HS-27A (cell line): Measurements from ENCODE around the gene RPS14.
"Not testable (repeated sequence)": the region's sequence is repeated elsewhere in the genome, so short reads cannot be mapped to it uniquely, and the experiment has no call there.

Experiments used
- DNase-seq: peaks from one replicate; pipeline ENCODE4 v3.0.0-alpha.2; 2012; ENCODE audit warnings: low read depth, missing footprints

RPS14 gene

DNA sequence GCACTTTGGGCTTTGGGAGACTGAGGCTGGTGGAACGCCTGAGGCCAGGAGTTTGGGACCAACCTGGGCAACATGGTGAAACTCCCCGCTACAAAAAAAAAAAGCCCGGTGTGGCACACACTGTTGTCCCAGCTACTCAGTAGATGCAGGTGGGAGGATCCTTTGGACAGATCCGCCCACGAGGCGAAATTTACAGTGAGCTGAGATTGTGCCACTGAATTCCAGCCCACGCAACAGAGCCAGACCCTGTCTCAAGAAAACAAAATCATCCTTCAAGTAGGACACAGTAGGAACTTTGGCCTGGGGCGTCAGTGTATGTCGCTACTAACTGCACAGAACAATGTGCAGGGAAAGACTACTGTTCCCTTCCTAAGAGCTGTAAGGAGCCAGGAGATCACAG lies 4.8 kb downstream of the RPS14 start:
- no peak for DNase-seq

DNA sequence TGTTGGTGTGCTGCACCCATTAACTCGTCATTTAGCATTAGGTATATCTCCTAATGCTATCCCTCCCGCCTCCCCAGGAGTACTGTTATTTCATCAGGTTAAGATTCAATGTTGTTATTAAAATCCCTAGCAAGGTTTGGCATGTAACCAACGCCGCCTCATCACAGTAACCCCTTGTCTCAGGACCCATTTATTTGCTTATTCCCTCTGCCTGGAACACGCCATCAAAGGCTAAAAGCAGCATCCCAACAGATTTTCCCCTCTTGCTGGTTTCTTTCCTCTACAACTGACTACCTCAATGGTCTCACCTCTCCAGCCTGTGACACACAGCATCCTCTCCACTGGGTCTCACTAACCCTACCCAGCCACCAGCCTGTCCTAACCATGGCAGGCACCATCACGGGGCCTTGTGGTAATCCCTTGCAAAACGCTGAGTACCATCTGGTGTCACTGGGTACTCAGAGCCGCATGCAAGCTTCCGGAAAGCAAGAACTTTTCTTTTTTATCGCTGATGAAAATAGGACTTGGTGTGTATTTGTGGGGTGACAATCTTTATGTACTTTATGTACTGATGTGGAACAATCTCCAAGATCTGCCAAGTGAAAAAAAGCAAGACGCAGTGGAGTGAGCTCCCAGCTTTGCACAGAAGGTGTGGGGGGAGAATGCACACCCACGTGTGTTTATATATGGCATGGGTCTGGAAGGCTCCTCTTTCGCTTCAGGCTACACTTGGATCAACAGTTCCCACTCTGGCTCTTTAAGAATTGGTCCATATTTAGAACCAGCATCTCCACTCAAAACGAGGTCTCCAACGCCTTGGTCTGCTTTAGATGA lies 6.1 kb downstream of the RPS14 start:
- DNase-seq = no peak

DNA sequence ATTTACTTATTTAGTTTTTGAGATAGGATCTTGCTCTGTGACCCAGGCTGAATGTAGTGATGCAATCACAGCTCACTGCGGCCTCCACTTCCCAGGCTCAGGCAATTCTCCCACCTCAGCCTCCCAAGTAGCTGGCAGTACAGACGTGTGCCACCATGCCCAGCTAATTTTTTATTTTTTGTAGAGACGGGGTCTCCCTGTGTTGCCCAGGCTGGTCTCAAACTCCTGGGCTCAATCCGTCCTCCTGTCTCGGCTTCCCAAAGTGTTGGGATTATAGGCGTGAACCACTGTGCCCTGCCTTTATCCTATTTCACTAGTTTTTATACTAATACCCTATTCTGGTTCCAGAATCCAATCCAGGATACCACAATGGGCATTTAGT lies 6.8 kb downstream of the RPS14 start:
- DNase-seq = no peak

DNA sequence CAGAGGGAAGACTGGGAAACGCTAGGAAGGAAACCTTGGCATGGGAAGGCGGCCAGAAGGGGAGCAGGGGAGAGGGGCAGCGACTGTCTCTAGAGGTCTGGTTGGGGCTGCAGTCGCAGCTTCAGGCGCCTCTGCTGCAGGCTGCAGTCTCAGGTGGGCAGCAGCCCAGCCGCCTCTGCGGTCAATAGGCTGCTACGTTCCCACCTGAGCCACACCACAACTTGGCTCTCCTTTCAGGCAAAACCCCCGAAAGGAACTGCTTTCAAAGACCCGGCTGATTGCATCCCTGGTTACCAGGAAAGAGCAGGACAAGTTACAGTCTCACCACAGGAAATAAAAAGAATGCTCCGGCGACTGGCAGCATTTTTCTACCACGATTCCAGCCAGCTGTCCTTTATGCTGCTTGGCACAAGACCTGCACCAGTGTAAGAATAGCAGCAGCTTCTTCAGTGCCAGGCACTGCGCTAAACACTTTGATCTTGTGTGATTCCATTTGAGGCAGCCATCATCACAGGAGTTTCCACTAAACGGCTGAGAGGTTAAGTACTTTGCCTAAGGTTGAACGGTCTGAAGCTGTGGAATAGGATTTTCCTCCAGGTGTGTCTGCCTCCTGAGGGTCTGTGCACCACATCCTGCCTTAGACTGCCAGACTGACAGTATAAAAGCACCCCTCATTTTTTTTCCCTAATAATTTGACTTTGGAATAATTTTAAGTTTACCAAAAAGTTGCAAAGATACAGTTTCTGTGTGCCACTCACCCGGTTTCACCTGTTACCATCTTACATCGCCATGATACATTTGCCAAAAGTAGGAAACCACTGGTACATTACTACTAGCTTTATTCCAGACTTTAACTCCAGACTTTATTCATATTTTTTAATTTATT lies 7.5 kb downstream of the RPS14 start:
- no peak for DNase-seq

DNA sequence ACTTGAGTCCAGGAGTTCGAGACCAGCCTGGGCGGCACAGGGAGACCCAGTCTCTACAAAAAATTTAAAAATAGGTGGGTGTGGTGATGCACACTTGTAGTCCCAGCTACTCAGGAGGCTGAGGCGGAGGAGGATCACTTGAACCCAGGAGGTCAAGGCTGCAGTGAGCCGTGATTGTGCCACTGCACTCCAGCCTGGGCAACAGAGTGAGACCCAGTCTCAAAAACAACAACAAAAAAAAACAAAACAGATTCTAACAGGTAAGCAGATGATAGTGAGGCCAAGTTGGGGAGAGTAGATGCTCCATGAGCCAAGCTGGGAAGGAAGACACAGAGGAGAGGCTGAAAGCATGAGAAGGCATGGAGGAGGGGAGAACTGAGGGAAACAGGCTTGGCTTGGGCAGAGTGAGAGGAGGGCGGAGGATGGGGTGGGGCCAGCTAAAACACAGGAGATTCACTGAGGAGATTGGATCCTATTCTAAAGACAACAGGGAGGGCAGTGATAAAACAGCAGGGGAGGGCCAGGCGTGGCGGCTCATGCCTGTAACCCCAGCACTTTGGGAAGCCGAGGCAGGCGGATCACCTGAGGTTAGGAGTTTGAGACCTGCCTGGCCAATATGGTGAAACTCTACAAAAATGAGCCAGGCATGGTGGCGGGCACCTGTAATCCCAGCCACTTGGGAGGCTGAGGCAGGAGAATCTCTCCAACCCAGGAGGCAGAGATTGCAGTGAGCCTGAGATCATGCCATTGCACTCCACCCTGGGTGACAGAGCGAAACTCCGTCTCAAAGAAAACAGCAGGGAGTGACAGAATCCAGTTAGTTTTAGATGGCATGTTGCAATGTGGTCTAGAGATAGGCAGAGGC lies 8.4 kb downstream of the RPS14 start:
- no peak for DNase-seq

DNA sequence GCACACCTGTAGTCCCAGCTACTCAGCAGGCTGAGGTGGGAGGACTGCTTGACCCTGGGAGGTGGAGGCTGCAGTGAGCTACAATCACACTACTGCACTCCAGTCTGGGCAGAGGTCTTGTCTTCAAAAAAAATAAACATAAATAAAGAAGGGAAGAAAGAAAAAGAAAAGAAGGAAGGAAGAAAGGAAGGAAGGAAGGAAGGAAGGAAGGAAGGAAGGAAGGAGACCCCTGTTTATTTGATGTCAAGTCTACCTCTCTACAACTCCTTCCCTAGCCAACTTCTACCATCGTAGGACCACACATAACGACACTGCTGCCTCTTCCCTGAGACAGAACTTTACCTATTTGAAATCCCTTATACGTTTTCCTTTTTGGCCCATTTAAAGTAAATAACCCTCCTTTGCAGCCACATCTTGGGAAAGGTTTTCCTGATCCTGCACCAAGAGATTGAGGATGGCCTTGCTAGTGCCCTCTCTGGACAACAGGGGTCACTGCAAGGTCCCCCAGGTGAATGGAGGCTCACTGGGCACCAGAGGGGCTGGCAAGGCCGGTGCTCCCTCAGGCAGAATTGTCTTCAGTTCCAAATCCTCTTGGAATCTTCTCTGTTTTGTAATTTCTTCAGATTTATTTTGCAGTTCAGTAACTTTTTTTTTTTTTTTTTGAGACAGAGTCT lies 10.5 kb downstream of the RPS14 start:
- DNase-seq = no peak

DNA sequence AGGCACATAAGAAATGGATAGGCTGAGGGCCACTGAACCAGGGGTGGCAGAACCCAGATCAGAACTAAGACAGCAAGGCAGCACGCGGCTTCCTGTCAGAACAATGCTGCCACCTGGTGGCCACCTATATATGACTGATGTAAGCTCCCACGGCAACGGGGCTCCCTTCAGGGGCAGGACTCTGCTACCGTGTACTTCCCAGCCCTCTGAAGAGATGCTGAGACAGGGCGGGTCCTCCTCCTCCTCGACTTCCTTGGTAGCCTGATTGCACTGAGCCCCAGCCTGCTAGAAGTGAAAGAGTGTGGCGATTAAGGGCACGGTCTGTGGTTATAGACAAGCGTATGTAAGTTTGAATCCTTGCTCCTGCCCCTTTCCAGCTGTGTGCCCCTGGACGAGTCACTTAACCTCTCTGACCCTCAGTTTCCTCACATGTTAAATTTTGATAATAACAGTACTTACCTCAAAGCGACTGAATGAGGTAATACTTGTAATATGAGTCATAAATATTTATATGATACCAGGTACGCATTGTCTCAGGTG lies 13.3 kb downstream of the RPS14 start:
- DNase-seq = peak; percentile 45

DNA sequence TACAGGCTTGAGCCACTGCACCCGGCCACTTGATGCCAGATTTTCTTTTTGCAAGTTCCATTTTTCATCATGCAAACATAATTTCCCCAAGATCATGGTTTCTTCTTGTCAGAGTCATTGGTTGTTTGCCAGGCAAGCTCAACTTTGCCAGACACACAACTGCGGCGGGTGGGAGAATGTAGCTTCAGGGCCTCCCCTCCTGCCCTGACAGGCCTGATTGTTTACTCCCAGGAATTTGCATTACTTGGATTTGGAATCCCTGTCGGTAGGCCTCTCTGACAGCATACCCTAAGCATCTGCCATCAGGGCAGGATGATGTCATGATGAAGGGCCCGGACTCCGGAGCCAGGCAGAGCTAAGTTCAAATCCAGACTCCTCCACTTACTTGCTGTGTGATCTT lies 15.1 kb downstream of the RPS14 start:
- no peak for DNase-seq

DNA sequence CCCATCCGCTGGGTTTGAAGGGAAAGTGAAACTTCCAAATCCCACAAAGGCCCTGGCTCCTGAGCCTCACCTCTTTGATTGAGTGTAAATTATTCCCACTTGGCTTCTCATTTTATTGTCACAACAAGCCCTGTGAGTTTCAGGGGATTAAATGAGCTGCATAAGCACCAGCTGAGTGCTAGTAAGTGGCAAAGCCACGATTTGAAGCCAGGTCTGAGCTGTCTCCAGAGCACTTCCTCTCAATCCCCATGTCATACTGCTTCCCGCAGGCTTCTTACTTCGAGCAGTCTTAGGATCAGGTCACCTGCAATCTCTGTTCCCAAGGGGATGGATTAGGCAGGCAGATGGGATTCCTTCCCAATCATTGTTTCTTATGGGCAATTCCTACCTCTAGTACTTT lies 18.0 kb downstream of the RPS14 start:
- DNase-seq = no peak

DNA sequence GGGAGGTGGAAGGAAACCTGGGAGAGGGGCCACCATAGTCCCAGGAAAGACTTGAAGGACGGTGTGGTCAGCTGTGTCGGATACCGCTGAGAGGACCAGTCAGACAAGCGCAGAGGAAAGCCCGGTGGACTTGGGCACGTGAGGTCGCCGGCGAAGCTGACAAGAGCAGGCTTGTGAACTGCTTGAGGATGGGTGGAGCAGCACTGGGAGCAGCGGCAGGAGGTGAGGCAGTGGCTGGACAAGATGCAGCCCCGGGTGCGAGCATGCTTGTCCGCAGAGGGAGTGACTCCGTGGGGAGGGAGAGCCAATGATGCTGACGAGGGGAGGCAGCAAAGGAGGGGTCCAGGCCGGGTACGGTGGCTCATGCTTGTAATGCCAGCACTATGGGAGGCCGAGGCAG lies 18.5 kb downstream of the RPS14 start:
- no peak for DNase-seq

DNA sequence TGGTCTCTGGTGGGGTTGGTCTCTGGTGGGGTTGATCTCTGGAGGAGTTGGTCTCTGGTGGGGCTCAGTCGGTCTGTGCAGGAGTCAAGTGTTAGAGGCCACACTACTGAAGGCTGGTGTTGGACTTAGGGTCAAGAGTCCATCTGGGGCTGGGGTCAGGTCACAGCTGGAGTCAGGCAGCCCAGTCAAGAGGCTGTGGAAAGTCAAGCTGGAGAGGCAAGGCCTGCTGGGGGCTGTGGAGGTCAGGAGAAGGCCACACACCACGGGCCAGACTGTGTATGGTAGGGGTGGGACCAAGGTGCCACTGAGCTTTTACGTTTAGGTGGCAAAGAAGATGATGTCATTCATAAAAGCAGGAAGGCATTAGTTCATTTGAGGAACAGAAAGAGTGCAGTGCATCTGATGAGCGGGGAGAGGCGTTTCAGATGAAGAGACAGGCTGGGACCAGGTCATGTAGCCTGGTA lies 20.1 kb downstream of the RPS14 start:
- DNase-seq = no peak

DNA sequence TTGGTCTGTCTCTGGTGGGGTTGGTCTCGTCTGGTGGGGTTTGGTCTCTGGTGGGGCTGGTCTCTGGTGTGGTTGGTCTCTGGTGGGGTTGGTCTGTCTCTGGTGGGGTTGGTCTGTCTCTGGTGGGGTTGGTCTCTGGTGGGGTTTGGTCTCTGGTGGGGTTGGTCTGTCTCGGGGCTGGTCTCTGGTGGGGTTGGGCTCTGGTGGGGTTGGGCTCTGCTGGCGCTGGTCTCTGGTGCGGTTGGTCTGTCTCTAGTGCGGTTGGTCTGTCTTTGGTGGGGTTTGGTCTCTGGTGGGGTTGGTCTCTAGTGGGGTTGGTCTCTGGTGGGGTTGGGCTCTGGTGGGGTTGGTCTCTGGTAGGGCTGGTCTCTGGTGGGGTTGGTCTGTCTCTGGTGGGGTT lies 20.6 kb downstream of the RPS14 start:
- DNase-seq = no peak

DNA sequence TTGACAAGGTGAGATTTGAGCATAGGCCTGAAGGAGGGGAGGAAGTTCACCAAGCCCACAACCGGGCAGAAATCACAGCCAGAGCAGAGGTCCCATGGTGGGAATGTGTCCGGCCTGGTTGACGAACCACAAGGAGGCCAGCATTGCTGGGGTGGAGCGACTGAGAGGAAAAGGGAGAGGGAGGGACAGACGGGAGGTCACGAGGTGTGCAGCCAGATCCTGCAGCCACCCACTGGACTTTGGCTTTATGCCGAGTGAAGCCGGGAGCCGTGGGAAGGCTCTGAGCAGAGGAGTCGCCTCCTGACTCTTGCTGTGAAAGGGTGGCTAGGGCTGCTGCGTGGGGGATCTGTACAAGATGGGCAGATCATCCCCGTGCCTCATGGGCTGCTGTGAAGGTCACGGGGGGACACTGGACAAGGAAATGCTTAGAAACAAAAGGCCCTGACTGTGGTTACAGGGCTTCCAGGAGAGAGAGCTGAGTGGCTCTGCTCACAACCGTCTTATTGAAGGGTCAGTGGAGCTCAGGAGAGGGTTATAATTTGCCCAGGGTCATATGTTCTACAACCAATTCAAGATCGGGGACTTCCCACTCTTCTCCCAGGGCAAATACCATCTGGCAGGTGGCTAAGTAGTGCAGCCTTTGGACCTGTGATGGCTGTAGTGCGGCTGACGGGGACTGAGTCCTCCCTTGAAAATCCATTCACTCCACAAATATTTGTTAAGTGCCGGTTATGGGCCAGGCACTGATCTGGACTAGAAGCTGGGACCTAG lies 21.2 kb downstream of the RPS14 start:
- DNase-seq = no peak

DNA sequence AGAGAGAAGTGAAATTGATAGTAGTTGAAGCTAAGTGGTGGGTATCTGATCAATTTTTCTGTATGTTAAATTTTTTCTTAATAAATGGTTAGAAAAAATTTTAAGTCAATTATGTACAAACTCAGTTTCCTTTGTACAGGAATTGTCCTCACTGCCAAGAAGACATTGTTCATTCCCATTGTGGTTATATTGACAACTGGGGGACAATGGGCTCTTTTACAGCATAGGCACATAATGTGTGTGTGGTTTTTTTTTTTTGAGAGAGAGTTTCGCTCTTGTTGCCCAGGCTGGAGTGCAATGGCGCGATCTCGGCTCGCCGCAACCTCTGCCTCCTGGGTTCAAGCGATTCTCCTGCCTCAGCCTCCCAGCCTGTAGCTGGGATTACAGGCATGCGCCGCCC lies 23.4 kb downstream of the RPS14 start:
- not testable (repeated sequence) for DNase-seq

DNA sequence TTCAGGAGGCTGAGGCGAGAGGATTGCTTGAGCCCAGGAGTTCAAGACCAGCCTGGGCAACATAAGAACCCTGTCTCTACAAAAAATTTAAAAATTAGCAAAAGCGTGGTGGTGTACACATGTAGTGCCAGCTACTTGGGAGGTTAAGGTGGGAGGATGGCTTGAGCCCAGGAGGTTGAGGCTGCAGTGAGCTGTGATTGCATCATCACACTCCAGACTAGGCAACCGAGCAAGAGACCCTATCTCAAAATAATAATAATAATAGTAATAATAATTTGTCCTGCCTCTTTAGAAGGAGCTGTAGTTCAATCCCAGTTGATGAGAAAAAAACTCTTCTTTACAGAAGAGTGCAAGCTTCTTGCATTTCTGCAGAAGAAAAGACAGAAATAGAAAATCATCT lies 26.8 kb downstream of the RPS14 start:
- no peak for DNase-seq

DNA sequence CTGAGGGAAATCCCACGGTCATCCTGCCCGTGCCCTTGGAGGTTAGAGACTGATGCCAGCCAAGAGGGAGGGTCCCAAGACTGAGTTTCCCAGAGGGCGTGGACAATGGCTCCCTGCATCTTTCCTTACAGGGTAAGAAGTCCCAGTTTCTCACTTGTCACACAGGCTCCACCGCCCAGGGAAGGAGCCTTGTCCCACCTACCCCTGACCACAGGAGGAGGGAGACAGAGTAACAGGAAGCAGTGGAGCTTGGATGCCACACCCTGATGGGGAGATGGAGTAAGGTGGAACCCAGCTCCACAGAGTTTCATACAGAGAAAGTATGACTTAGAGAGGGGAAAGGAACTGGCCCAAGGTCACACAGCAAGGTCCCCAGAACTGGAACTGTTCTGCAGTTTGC lies 27.5 kb downstream of the RPS14 start:
- no peak for DNase-seq

DNA sequence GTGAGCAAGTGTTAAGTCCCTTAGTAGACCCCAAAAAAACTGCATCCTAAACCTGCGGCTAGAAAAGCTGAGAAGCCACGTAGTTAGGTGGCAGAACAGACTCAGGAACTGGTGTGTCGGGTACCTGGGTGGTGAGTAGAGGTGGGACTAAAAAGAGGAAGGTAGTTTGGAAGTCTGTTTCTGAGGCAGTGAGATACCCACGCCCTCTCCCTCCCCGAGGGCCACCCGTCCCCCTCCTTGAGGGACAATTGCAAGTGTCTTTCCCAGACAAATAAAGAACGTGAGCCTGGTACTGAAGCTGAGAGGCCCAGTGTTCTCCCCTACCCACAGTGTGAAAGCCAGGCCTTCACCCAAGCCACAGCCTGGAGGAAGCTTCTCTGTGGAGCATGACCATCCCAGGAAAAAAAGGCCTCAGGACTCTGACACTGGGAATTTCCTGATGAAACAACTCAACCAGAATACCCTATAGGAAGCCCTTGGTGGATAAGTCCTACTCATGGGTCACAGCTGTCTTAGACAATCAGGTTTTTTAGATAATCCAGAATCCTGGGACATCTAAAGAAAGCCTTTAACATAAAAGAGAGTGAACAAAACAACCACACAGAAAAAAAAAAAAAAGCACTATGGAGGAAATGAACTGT lies 29.8 kb downstream of the RPS14 start:
- no peak for DNase-seq

DNA sequence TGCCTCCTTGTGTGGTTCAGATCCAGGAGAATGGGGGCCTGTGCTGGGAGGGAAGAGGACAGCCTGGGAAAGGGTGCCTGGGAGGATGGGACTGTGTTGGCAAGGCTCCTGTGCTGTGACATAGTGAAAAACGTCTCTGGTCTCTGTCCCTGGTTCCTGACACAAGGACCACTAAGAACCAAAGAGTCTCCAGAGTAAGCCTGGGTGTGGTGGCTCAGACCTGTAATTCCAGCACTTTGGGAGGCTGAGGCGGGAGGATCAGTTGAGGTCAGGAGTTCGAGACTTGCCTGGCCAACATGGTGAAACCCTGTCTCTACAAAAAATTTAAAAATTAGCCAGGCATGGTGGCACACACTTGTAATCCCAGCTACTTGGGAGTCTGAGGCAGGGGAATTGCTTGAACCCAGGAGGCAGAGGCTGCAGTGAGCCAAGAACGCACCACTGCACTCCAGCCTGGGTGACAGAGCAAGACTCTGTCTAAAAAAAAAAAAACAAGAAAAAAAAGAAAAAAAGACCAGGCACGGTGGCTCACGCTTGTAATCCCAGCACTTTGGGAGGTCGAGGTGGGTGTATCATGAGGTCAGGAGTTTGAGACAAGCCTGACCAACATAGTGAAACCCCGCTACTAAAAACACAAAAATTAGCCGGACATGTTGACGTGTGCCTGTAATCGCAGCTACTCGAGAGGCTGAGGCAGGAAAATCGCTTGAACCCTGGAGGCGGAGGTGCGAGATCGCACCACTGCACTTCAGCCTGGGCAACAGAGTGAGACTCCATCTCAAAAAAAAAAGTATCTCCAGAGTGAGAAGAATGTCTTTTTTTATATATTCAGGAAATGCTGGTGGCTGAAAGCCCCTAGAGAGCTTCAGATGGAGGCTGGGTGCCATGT lies 35.4 kb downstream of the RPS14 start:
- DNase-seq = not testable (repeated sequence)
